Mesothelial cell of epicardium (in vitro differentiated cells): ENCODE results near the gene AFAP1L1. TPM values are rescaled to one million over a fixed set of nuclear protein-coding genes. Genes with fewer than 3 reads are reported as not detected.

Experiments used
- DNase-seq, 2 experiments: peaks; one replicate each; pipeline ENCODE4 v3.0.0; 2021; ENCODE audit warnings: low spot score in 2 of 2; ENCODE audit not compliant: unreplicated experiment in 2 of 2
- H3K27ac Mint-ChIP-seq: 2 replicates; pipeline ENCODE4 v1.8.0; 2021; ENCODE audit warnings: mixed read lengths
- H3K27me3 Mint-ChIP-seq: 2 replicates; pipeline ENCODE4 v1.8.0; 2021; ENCODE audit warnings: low read depth, mixed read lengths
- H3K36me3 Mint-ChIP-seq: 2 replicates; pipeline ENCODE4 v1.8.0; 2021; ENCODE audit warnings: mixed read lengths
- H3K4me1 Mint-ChIP-seq: 2 replicates; pipeline ENCODE4 v1.8.0; 2021; ENCODE audit warnings: mixed read lengths
- H3K4me3 Mint-ChIP-seq: 2 replicates; pipeline ENCODE4 v1.8.0; 2021; ENCODE audit warnings: mild to moderate bottlenecking, moderate library complexity, mixed read lengths
- H3K9me3 Mint-ChIP-seq: 2 replicates; pipeline ENCODE4 v1.8.0; 2021; ENCODE audit warnings: mixed read lengths
- total RNA-seq: library from RNA; stranded (reverse); gene quantifications from 3 replicates; pipeline ENCODE4 v1.2.1, GENCODE V29; 2021
- TF ChIP-seq, protein P1 (sequence below): fragments of 200-600 bp; sonication (generic); IDR thresholded peaks from one replicate; pipeline ENCODE4 v1.5.0; 2021; ENCODE audit warnings: antibody characterized with exemption; ENCODE audit not compliant: unreplicated experiment

Gene AFAP1L1
- total RNA-seq, 1 donor from 2014 or later, result 0.63 TPM

DNA sequence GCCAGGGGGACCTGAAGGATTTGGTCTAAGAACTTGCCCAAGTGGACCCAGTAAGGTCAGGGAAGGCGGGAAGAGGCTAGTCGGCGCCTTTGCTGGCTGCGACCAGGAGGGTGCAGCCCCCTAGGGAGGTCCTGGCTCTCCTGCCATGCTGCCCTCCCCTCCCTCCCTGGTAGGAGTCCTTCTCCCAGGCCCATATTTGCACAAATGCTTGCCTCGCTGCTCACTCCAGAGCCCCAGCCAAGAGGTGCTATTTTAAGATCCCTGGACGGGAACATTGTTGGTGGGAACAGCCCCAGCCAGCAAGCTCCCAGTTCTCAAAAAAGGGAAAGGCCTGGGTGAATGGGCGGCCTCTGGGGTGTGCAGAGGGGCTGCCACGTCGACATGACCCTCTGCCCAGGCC lies 111.7 kb downstream of the AFAP1L1 start:
- H3K4me1 Mint-ChIP-seq, result peaks cover 40% of the 10 kb centered on the region
- H3K36me3 Mint-ChIP-seq, result no peaks in the 10 kb centered on the region
- TF ChIP-seq, protein P1, sequence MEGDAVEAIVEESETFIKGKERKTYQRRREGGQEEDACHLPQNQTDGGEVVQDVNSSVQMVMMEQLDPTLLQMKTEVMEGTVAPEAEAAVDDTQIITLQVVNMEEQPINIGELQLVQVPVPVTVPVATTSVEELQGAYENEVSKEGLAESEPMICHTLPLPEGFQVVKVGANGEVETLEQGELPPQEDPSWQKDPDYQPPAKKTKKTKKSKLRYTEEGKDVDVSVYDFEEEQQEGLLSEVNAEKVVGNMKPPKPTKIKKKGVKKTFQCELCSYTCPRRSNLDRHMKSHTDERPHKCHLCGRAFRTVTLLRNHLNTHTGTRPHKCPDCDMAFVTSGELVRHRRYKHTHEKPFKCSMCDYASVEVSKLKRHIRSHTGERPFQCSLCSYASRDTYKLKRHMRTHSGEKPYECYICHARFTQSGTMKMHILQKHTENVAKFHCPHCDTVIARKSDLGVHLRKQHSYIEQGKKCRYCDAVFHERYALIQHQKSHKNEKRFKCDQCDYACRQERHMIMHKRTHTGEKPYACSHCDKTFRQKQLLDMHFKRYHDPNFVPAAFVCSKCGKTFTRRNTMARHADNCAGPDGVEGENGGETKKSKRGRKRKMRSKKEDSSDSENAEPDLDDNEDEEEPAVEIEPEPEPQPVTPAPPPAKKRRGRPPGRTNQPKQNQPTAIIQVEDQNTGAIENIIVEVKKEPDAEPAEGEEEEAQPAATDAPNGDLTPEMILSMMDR, result no peak
- DNase-seq, result no peak
- no peaks in the 10 kb centered on the region for H3K27me3 Mint-ChIP-seq
- H3K9me3 Mint-ChIP-seq, result no peaks in the 10 kb centered on the region
- H3K27ac Mint-ChIP-seq, result no peak overlapping the region
- no peak overlapping the region for H3K4me3 Mint-ChIP-seq

GRCh38 chr5:149386166-149386565 lies 114.5 kb downstream of the AFAP1L1 start:
- Mint-ChIP-seq H3K36me3 (no peaks in the 10 kb centered on the region), H3K4me1 (peaks cover 33% of the 10 kb centered on the region), H3K27ac (peak overlapping the region; percentile 85), H3K4me3 (no peak overlapping the region), H3K27me3 (no peaks in the 10 kb centered on the region), H3K9me3 (no peaks in the 10 kb centered on the region)
- TF ChIP-seq, protein P1, result no peak
- no peak for DNase-seq

GRCh38 chr5:149387081-149387631 lies 115.5 kb downstream of the AFAP1L1 start:
- H3K4me3 Mint-ChIP-seq, result no peak overlapping the region
- TF ChIP-seq, protein P1, result no peak
- H3K4me1 Mint-ChIP-seq, result peaks cover 23% of the 10 kb centered on the region
- H3K27ac Mint-ChIP-seq, result peak overlapping the region; percentile 9
- no peaks in the 10 kb centered on the region for H3K36me3 Mint-ChIP-seq
- no peaks in the 10 kb centered on the region for H3K27me3 Mint-ChIP-seq
- DNase-seq, result no peak
- H3K9me3 Mint-ChIP-seq, result no peaks in the 10 kb centered on the region

DNA sequence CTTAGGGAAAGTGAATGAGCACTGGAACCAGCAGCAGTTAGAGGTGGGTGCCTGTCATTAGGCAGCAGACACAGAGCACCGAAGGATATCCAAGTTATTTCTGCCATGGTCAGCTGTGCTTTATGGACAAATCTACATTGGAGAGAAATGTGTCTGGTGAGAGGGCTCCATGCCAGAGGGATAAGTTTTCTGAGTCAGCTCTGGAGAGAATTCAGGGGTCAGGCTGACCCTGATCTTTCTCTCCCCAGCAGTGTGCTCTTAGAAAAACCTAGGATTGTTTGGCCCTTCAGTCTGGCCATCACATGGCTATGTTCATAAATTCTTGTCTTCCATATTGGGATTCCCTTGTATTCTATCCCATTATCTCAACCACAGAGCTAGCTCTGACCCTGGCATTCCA lies 116.3 kb downstream of the AFAP1L1 start:
- H3K4me1 Mint-ChIP-seq, result peaks cover 22% of the 10 kb centered on the region

GRCh38 chr5:149388498-149389190 lies 117.0 kb downstream of the AFAP1L1 start:
- Mint-ChIP-seq H3K36me3 (no peaks in the 10 kb centered on the region), H3K27me3 (no peaks in the 10 kb centered on the region), H3K4me1 (peaks cover 22% of the 10 kb centered on the region)

More for the DNA sequence above, 116.3 kb downstream of the AFAP1L1 start:
- Mint-ChIP-seq H3K36me3 (no peaks in the 10 kb centered on the region), H3K27ac (peak overlapping the region; percentile 81), H3K9me3 (no peaks in the 10 kb centered on the region), H3K4me3 (no peak overlapping the region), H3K27me3 (no peaks in the 10 kb centered on the region)
- TF ChIP-seq, protein P1, result no peak
- no peak for DNase-seq

More at GRCh38 chr5:149388498-149389190, 117.0 kb downstream of the AFAP1L1 start:
- Mint-ChIP-seq H3K4me3 (no peak overlapping the region), H3K27ac (no peak overlapping the region), H3K9me3 (no peaks in the 10 kb centered on the region)
- TF ChIP-seq, protein P1, result no peak
- DNase-seq, result no peak
